ENCODE measurements around the gene CHRNB1. TPM values are rescaled to one million over a fixed set of nuclear protein-coding genes. Genes with fewer than 3 reads are reported as not detected.
A peak's percentile ranks its signal among the peaks of the same experiment; 100 is the strongest.

The CHRNB1 gene
- total RNA-seq, 1 donor from 2014 or later: 27.9 TPM

- peak; percentile 99 for DNase-seq
Observed at GRCh38 chr17:7484067-7484918, 39.4 kb downstream of the CHRNB1 start, which contains the start of gene POLR2A. TSS of gene POLR2A (plus strand) at chr17:7484366.

GRCh38 chr17:7484919-7485377, 40.1 kb downstream of the CHRNB1 start:
- DNase-seq: no peak

GRCh38 chr17:7486181-7486580, 41.3 kb downstream of the CHRNB1 start:
- no peak for DNase-seq

- DNase-seq: no peak
Observed at GRCh38 chr17:7490144-7490543, 45.3 kb downstream of the CHRNB1 start.

GRCh38 chr17:7491583-7491982, 46.7 kb downstream of the CHRNB1 start:
- no peak for DNase-seq

GRCh38 chr17:7493941-7494340, 49.1 kb downstream of the CHRNB1 start:
- no peak for DNase-seq

- DNase-seq: no peak
Observed at GRCh38 chr17:7495906-7496434, 51.1 kb downstream of the CHRNB1 start.

- DNase-seq: no peak
Observed at GRCh38 chr17:7496470-7497183, 51.8 kb downstream of the CHRNB1 start.

GRCh38 chr17:7497228-7497627, 52.4 kb downstream of the CHRNB1 start:
- DNase-seq: no peak

- DNase-seq: no peak
Observed at GRCh38 chr17:7497636-7498035, 52.8 kb downstream of the CHRNB1 start.

GRCh38 chr17:7499161-7499560, 54.3 kb downstream of the CHRNB1 start:
- DNase-seq: no peak

GRCh38 chr17:7501729-7502128, 56.9 kb downstream of the CHRNB1 start:
- no peak for DNase-seq

GRCh38 chr17:7502171-7502847, 57.4 kb downstream of the CHRNB1 start:
- DNase-seq: no peak

- DNase-seq: no peak
Observed at GRCh38 chr17:7502987-7503386, 58.1 kb downstream of the CHRNB1 start.

- no peak for DNase-seq
Observed at GRCh38 chr17:7503521-7503920, 58.7 kb downstream of the CHRNB1 start.

Other genes with a start within 250 kb of the CHRNB1 start
- gene DLG4, start 225.2 kb upstream of the CHRNB1 start, total RNA-seq: 11.1 TPM
- gene ACADVL, start 225.1 kb upstream of the CHRNB1 start, total RNA-seq: 260 TPM
- 53.7 TPM for gene DVL2, start 210.5 kb upstream of the CHRNB1 start, total RNA-seq
- 22.3 TPM for gene PHF23, start 205.6 kb upstream of the CHRNB1 start, total RNA-seq
- 283 TPM for gene GABARAP, start 202.6 kb upstream of the CHRNB1 start, total RNA-seq
- 63.6 TPM for gene CTDNEP1, start 193.3 kb upstream of the CHRNB1 start, total RNA-seq
- gene ELP5, start 192.8 kb upstream of the CHRNB1 start, total RNA-seq: 43.2 TPM
- 22.2 TPM for gene CLDN7, start 182.6 kb upstream of the CHRNB1 start, total RNA-seq
- gene SLC2A4, start 163.3 kb upstream of the CHRNB1 start, total RNA-seq: 75.2 TPM
- 0.51 TPM for gene YBX2, start 150.4 kb upstream of the CHRNB1 start, total RNA-seq
- 212 TPM for gene EIF5A, start 137.4 kb upstream of the CHRNB1 start, total RNA-seq
- 35.3 TPM for gene GPS2, start 129.7 kb upstream of the CHRNB1 start, total RNA-seq
- gene NEURL4, start 115.7 kb upstream of the CHRNB1 start, total RNA-seq: 22.5 TPM
- 1.7 TPM for gene ACAP1, start 108.5 kb upstream of the CHRNB1 start, total RNA-seq
- 3.4 TPM for gene KCTD11, start 92.9 kb upstream of the CHRNB1 start, total RNA-seq
- not detected for gene TMEM95, start 89.9 kb upstream of the CHRNB1 start, total RNA-seq
- 2.1 TPM for gene TNK1, start 64.0 kb upstream of the CHRNB1 start, total RNA-seq
- 9.4 TPM for gene PLSCR3, start 50.5 kb upstream of the CHRNB1 start, total RNA-seq
- 69.0 TPM for gene TMEM256, start 41.0 kb upstream of the CHRNB1 start, total RNA-seq
- gene NLGN2, start 37.2 kb upstream of the CHRNB1 start, total RNA-seq: 9.3 TPM
- gene SPEM1, start 24.7 kb upstream of the CHRNB1 start, total RNA-seq: not detected
- not detected for gene SPEM2, start 19.4 kb upstream of the CHRNB1 start, total RNA-seq
- gene SPEM3, start 16.2 kb upstream of the CHRNB1 start, total RNA-seq: not detected
- gene TMEM102, start 9.6 kb upstream of the CHRNB1 start, total RNA-seq: 2.4 TPM
- 5.4 TPM for gene FGF11, start 5.5 kb upstream of the CHRNB1 start, total RNA-seq
- 22.9 TPM for gene ZBTB4, start 34.6 kb downstream of the CHRNB1 start, total RNA-seq
- gene SLC35G6, start 36.4 kb downstream of the CHRNB1 start, total RNA-seq: not detected
- 71.4 TPM for gene POLR2A, start 39.3 kb downstream of the CHRNB1 start, total RNA-seq
- gene TNFSF12, start 104.0 kb downstream of the CHRNB1 start, total RNA-seq: 18.0 TPM
- 6.6 TPM for gene TNFSF13, start 113.7 kb downstream of the CHRNB1 start, total RNA-seq
- 36.8 TPM for gene SENP3, start 116.9 kb downstream of the CHRNB1 start, total RNA-seq
- 2.4 TPM for gene CD68, start 134.6 kb downstream of the CHRNB1 start, total RNA-seq
- gene MPDU1, start 138.8 kb downstream of the CHRNB1 start, total RNA-seq: 27.4 TPM
- gene SOX15, start 145.0 kb downstream of the CHRNB1 start, total RNA-seq: 9.6 TPM
- gene FXR2, start 169.8 kb downstream of the CHRNB1 start, total RNA-seq: 47.8 TPM
- gene SAT2, start 182.8 kb downstream of the CHRNB1 start, total RNA-seq: 33.2 TPM
- gene SHBG, start 185.1 kb downstream of the CHRNB1 start, total RNA-seq: not detected
- gene ATP1B2, start 205.9 kb downstream of the CHRNB1 start, total RNA-seq: 0.92 TPM
- gene TP53, start 242.4 kb downstream of the CHRNB1 start, total RNA-seq: 23.6 TPM
- gene WRAP53, start 243.4 kb downstream of the CHRNB1 start, total RNA-seq: 5.2 TPM

All from tongue (tissue), 2 donors.